Suprapubic skin (tissue), 4 donors: ENCODE data around the gene IFIH1. TPM values are rescaled to one million over a fixed set of nuclear protein-coding genes. Genes with fewer than 3 reads are reported as not detected.
A peak's percentile ranks its signal among the peaks of the same experiment; 100 is the strongest.

ENCODE experiments used
- DNase-seq, 2 donors: peaks; one replicate each; pipeline ENCODE4 v3.0.0-alpha.2; 2019; ENCODE audit warnings: low spot score in 2 of 2
- H3K27ac ChIP-seq: fragments of 200-600 bp; sonication (generic); one replicate; pipeline ENCODE4 v1.5.1; 2019
- H3K27me3 ChIP-seq: fragments of 200-600 bp; sonication (generic); one replicate; pipeline ENCODE4 v1.5.1; 2019
- H3K36me3 ChIP-seq: fragments of 200-600 bp; sonication (generic); one replicate; pipeline ENCODE4 v1.5.1; 2019
- H3K4me1 ChIP-seq: fragments of 200-600 bp; sonication (generic); one replicate; pipeline ENCODE4 v1.5.1; 2019
- H3K4me3 ChIP-seq: fragments of 200-600 bp; sonication (generic); one replicate; pipeline ENCODE4 v1.5.1; 2019; ENCODE audit warnings: mild to moderate bottlenecking
- H3K9me3 ChIP-seq: fragments of 200-600 bp; sonication (generic); one replicate; pipeline ENCODE4 v1.5.1; 2019
- CTCF ChIP-seq, 2 donors: fragments of 200-600 bp in 1 of 2; fragments of 450-650 bp in 1 of 2; sonication (generic) in 1 of 2; IDR thresholded peaks; one replicate each; pipeline ENCODE4 v1.5.1; 2016 to 2019; ENCODE audit warnings: antibody characterized with exemption in 2 of 2, mild to moderate bottlenecking in 1 of 2, moderate library complexity in 1 of 2
- EP300 ChIP-seq: sonication (generic); formaldehyde crosslinking; IDR thresholded peaks from one replicate; pipeline ENCODE4 v1.6.1; 2017; ENCODE audit warnings: antibody characterized with exemption
- POLR2A ChIP-seq, 2 donors: fragments of 450-650 bp; IDR thresholded peaks; one replicate each; pipeline ENCODE4 v1.6.1; 2017; ENCODE audit warnings: antibody characterized with exemption in 2 of 2, mild to moderate bottlenecking in 2 of 2, moderate library complexity in 2 of 2
- POLR2AphosphoS5 ChIP-seq, 3 donors: sonication (generic); formaldehyde crosslinking; IDR thresholded peaks; one replicate each; pipeline ENCODE4 v1.6.1; 2017; ENCODE audit warnings: antibody characterized with exemption in 3 of 3
- WGBS: methylation state at CpG from one replicate; pipeline ENCODE4 v1.1.5; 2018; 5-methylcytosine and 5-hydroxymethylcytosine counted together
- total RNA-seq, 4 donors: library from RNA; depleted of rRNA; stranded (reverse); fragments of >200 nt; gene quantifications; one replicate each; pipeline ENCODE4 v1.1.0, GENCODE V29; 2016

Gene IFIH1
- total RNA-seq, 4 donors from 2014 or later = 8.7 to 20.7 (median 16.2) TPM

- Histone ChIP-seq H3K4me1 (peaks cover 26% of the 10 kb centered on the region), H3K9me3 (no peaks in the 10 kb centered on the region), H3K27me3 (no peaks in the 10 kb centered on the region), H3K27ac (peak within 1 kb of the TSS; percentile 66), H3K36me3 (no peaks in the 10 kb centered on the region), H3K4me3 (peak within 1 kb of the TSS; percentile 21)
- WGBS = 27% methylated on average over 6 of the region's 6 CpGs
- TF ChIP-seq POLR2A (IDR thresholded peaks at IDR 0.05) (no peak), POLR2AphosphoS5 (IDR thresholded peaks at IDR 0.05) (peak in 1 of 3 donors; percentile 16), EP300 (no peak), CTCF (IDR thresholded peaks at IDR 0.05) (no peak)
- DNase-seq = no peak
Measured at GRCh38 chr2:162243294-162243693, 75.2 kb downstream of the IFIH1 start, which contains the start of gene FAP. TSS of gene FAP (minus strand) at chr2:162243445. CDS start at chr2:162243327, 118 bp downstream.

- H3K27me3 ChIP-seq = no peaks in the 10 kb centered on the region
- H3K9me3 ChIP-seq = no peaks in the 10 kb centered on the region
- peaks cover 26% of the 10 kb centered on the region for H3K4me1 ChIP-seq
- no peaks in the 10 kb centered on the region for H3K36me3 ChIP-seq
- TF ChIP-seq POLR2A (IDR thresholded peaks at IDR 0.05) (peak in 1 of 2 donors; percentile 45), EP300 (no peak)
- no peak for DNase-seq
- peak overlapping the region; percentile 21 for H3K4me3 ChIP-seq
- WGBS = 33% methylated on average over 5 of the region's 5 CpGs
- peak overlapping the region; percentile 59 for H3K27ac ChIP-seq
Measured at GRCh38 chr2:162242586-162243280, 75.8 kb downstream of the IFIH1 start.

GRCh38 chr2:162241571-162241970 is 76.9 kb downstream of the IFIH1 start:
- 85% methylated on average over 1 of the region's 1 CpG for WGBS
- H3K27ac ChIP-seq = no peak overlapping the region
- no peaks in the 10 kb centered on the region for H3K36me3 ChIP-seq
- H3K4me1 ChIP-seq = peaks cover 26% of the 10 kb centered on the region
- H3K4me3 ChIP-seq = no peak overlapping the region
- H3K9me3 ChIP-seq = no peaks in the 10 kb centered on the region
- no peak for DNase-seq
- TF ChIP-seq POLR2AphosphoS5 (IDR thresholded peaks at IDR 0.05) (no peak), EP300 (no peak)
- no peaks in the 10 kb centered on the region for H3K27me3 ChIP-seq

- TF ChIP-seq CTCF (IDR thresholded peaks at IDR 0.05) = no peak
- no peak for TF ChIP-seq POLR2A (IDR thresholded peaks at IDR 0.05)
- no peak for TF ChIP-seq EP300
- no peak for TF ChIP-seq POLR2AphosphoS5 (IDR thresholded peaks at IDR 0.05)
- no peaks in the 10 kb centered on the region for H3K36me3 ChIP-seq
- H3K27ac ChIP-seq = no peak overlapping the region
- H3K4me1 ChIP-seq = peaks cover 3% of the 10 kb centered on the region
- H3K27me3 ChIP-seq = no peaks in the 10 kb centered on the region
- no peak overlapping the region for H3K4me3 ChIP-seq
- WGBS = 96% methylated on average over 19 of the region's 38 CpGs
- H3K9me3 ChIP-seq = no peaks in the 10 kb centered on the region
- DNase-seq = no peak
Measured at GRCh38 chr2:162234620-162235462, 83.6 kb downstream of the IFIH1 start.

GRCh38 chr2:162233197-162233596 is 85.3 kb downstream of the IFIH1 start:
- Histone ChIP-seq H3K9me3 (no peaks in the 10 kb centered on the region), H3K36me3 (no peaks in the 10 kb centered on the region), H3K27me3 (no peaks in the 10 kb centered on the region), H3K4me3 (no peak overlapping the region), H3K4me1 (peaks cover 3% of the 10 kb centered on the region), H3K27ac (no peak overlapping the region)
- WGBS = 26% methylated on average over 1 of the region's 1 CpG
- TF ChIP-seq POLR2A (IDR thresholded peaks at IDR 0.05) (no peak), POLR2AphosphoS5 (IDR thresholded peaks at IDR 0.05) (no peak), CTCF (IDR thresholded peaks at IDR 0.05) (no peak), EP300 (no peak)
- peak in 1 of 2 donors; percentile 68 for DNase-seq

GRCh38 chr2:162232671-162233070 is 85.8 kb downstream of the IFIH1 start:
- H3K4me3 ChIP-seq = no peak overlapping the region
- peaks cover 3% of the 10 kb centered on the region for H3K4me1 ChIP-seq
- H3K27me3 ChIP-seq = no peaks in the 10 kb centered on the region
- no peak for TF ChIP-seq POLR2A (IDR thresholded peaks at IDR 0.05)
- no peak for TF ChIP-seq CTCF (IDR thresholded peaks at IDR 0.05)
- H3K27ac ChIP-seq = no peak overlapping the region
- no peak for DNase-seq
- no peaks in the 10 kb centered on the region for H3K9me3 ChIP-seq
- WGBS = 59% methylated on average over 2 of the region's 2 CpGs
- no peaks in the 10 kb centered on the region for H3K36me3 ChIP-seq
